T-helper 2 cell treated with Interferon-gamma antibody and Interleukin-4, amounts not matched to agents 100 ng/mL and 5 ng/mL, for 36 hours (primary cell): ENCODE measurements around the gene ZNF300. TPM values are rescaled to one million over a fixed set of nuclear protein-coding genes. Genes with fewer than 3 reads are reported as not detected.
"Not testable (repeated sequence)": the region's sequence is repeated elsewhere in the genome, so short reads cannot be mapped to it uniquely, and the experiment has no call there.

Experiments used
- intact Hi-C: fragments of 100-400 bp; cut with micrococcal nuclease; formaldehyde crosslinking; loops from one replicate; pipeline ENCODE4 v1.15.1; 2023
- total RNA-seq: library from RNA; stranded (reverse); gene quantifications from 2 replicates; pipeline ENCODE4 v1.2.3, GENCODE V29; 2022

The ZNF300 gene
- total RNA-seq, result 0.57 and 0.61 TPM in 2 replicates

GRCh38 chr5:150904479-150905311 lies at the start of gene ZNF300:
TSS of gene ZNF300 (minus strand) at chr5:150904980. CDS start at chr5:150903155, 1,825 bp downstream.
- intact Hi-C loops, result no loop called here

DNA sequence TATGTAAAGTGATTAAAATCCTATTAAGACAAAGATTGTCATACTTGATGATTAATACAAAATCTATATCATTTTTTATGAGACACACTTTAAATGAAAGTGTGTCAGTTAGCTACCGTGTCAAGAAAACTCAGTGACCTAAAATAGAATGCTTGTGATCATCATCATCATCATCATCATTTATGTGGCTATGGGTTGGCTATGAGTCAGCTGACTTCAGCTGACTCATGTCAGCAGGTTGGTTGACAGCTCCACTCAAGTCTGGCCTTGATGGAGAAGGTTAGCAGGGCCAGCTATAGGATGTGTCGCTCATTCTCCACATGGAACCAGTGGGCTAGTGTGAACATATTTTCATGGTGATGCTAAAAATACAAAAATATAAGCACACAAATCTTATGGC lies 43.8 kb upstream of the ZNF300 start:
- intact Hi-C loops, result no loop called here

DNA sequence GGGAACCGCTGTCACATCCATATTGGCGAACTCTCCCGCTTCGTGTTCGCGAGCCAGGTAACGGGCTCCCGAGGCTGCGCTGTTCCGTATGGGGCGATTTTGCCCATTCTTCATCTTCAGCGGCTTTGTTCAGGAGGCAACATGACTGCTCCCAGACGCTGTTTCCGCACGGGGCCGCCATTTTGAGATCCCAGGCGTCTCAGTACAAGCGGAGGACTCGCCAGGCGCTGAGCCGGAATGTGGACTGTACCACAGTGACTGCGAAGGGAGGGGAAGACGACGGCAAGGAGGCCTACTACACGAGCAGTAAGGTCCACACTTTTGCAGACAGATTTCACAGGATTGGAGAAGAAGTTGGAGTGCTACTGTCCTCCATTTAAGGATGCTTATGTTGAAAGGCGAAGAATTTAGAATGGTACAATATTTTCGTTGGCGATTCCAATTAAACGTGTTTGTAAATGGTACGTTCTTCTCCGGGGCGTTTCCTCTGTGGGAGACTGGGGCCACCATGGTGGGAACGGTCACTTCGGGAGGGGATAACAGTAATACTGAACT lies 41.6 kb upstream of the ZNF300 start:
- intact Hi-C loops, result no loop called here

DNA sequence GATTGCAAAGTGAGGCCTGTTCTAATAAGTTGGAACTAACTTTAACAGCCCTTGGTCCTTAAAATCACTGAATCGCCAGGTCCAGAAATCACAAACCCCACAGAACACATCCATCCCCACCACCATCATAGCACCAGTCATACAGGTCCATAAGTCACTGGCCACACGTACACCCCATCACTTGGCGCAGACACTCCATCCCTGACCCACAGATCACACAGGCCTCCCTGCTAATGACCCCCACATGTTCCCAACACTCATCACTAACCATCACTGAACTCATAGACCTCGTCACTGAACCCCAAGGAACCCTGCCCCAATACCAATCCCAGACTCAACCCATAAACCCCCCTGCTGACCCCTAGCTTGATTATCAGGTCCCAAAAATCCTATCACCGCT lies 41.2 kb upstream of the ZNF300 start:
- intact Hi-C loops, result no loop called here

GRCh38 chr5:150945486-150945885 lies 40.7 kb upstream of the ZNF300 start:
- intact Hi-C loops, result no loop called here

- intact Hi-C loops, result no loop called here
Observed at GRCh38 chr5:150931368-150931965, 26.7 kb upstream of the ZNF300 start.

DNA sequence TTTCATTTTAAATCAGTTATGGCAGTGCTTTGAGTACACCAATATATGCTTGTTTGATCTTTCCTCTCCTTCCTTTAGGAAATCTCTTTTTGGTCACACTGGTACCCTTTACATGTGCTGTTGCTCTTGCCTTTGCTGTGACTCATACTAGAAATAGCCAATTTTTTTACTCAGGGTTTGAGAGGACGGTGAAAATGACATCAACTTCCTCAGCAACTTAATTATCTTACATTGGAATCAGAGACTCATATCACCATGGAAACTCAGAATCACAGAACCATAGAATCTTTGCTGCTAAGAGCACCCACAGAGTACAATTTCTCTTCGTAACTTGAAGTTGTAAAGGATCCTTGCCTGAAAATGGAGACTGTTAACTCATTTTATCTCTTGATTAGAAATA lies 13.8 kb upstream of the ZNF300 start:
- intact Hi-C loops, result no loop called here

DNA sequence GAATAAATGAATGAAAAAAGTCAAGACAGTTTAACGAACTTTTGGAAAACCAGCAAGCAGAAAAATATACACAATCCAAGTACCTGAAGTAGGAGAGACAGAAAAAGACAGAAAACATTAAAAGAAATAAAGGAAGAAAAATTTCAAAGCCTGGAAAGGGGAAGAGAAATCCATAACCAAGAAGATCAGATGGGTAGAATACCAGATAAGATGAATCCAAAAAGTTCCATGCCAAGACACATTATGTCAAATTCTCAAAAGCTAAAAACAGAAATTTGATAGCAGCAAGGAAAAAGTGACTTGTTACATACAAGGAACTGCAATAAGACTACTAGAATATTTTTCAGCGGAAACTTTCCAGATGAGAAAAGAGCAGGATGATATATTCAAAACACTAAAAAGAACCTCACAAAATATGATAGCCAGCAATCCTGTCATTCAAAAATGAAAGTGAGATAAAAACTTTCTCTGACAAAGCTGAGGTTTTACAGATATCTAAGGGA lies 7.6 kb upstream of the ZNF300 start:
- intact Hi-C loops, result no loop called here

DNA sequence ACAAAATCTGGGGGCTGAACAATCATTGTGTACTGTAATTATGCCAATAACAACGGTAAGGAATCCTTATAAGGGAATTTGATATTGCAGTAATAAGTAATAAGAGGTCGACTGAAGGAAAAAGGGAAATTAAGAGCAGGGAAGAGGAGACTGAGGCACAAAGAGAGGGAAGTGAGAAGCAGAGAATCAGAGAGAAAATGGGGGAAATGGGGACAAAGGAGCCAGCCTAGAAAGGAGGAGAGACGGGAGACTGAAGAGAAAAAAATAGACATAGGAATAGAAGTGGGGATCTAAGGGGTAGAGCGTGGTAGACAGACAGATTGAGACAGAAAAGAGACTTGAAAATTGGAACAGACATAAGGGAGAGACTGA lies 518 bp upstream of the ZNF300 start:
- intact Hi-C loops, result no loop called here

- intact Hi-C loops, result no loop called here
Observed at GRCh38 chr5:150901446-150901845, 3.3 kb downstream of the ZNF300 start.

- intact Hi-C loops, result no loop called here
Observed at GRCh38 chr5:150895431-150896428, 9.1 kb downstream of the ZNF300 start.

DNA sequence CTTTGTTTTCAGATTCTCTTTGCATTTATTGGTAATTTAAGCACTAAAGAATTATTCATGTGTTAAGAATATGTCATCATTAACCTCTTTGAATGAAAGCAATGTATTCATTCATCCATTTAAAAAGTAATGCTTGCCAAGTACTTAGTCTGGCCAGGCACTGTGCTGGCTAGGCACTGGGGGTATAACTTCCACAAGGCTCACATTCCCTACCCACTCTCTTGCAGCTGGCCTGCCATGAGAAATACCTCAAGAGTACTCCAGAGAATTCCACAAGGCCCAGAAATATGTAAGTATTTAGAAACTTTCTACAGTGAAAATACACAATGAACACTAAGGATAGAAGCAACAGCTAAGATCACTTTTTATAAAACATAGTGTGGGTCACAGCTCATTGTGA lies 25.4 kb downstream of the ZNF300 start:
- intact Hi-C loops, result no loop called here

GRCh38 chr5:150862070-150862469 lies 42.7 kb downstream of the ZNF300 start:
- intact Hi-C loops, result no loop called here

DNA sequence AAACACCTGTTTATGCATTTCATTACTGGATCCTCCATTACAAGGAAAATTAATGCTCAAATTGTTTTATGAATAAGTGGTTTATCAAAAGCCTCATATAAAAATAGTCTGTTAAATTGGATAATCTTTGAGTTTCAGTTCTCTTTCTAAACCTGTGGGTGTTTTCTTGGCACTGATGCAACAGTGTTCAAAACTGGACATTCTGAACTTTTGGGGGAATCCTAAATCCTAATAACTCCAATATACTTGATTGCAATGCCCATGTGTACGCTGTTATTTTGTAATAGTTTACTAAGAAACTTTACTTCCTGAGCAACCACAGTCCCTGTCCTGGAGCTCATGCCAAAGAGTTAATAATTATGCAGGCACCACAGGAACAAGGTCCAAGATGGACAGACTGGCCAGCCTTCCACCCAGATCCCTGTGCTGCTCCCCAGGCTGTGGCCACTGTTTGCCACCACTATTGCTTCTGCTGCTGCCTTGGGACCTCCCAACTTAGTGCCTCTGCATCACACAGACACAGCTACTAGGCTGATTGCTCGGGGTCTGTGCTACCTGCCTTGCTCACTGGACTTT lies 44.4 kb downstream of the ZNF300 start:
- intact Hi-C loops, result no loop called here

DNA sequence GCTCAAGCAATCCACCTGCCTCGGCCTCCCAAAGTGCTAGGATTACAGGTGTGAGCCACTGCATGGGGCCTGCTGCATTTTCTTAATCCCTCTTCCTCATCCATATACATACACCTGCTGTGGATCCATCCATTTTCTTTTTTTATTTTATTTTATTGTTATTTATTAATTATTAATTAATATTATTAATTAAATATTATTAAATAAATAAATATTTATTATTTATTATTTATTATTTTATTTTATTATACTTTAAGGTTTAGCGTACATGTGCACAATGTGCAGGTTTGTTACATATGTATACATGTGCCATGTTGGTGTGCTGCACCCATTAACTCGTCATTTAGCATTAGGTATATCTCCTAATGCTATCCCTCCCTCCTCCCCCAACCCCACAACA lies 48.1 kb downstream of the ZNF300 start:
- intact Hi-C loops, result not testable (repeated sequence)

DNA sequence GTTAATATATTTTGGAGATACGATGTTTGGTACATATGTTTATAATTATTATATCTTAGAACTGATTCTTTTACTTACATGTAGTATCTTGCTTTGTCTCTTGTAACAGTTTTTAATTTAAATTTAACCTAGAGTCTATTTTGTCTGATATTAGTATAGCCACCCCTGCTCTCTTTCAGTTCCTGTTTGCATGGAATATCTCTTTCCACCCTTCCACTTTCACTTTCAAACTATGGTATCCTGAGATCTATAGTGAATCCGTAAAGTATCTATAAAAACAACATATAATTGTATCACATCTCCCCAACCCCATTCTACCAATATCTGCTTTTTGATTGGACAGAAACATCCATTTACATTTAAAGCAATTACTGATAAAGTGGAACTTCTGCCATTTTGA lies 51.2 kb downstream of the ZNF300 start:
- intact Hi-C loops, result no loop called here

- intact Hi-C loops, result no loop called here
Observed at GRCh38 chr5:150851039-150851438, 53.7 kb downstream of the ZNF300 start.

DNA sequence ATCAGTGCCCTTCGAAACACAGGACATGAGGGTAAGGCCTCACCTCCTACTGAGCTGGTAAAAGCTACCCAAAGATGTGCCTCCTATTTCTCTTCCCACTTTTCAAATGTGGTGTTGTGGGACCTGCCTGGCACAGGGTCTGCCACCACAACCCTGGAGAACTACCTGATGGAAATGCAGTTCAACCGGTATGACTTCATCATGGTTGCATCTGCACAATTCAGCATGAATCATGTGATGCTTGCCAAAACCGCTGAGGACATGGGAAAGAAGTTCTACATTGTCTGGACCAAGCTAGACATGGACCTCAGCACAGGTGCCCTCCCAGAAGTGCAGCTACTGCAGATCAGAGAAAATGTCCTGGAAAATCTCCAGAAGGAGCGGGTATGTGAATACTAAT lies 56.5 kb downstream of the ZNF300 start:
- intact Hi-C loops, result loop anchor here (5.0 kb wide), 2 partner anchors 126 to 191 kb away; no protein-coding TSS in a partner anchor

DNA sequence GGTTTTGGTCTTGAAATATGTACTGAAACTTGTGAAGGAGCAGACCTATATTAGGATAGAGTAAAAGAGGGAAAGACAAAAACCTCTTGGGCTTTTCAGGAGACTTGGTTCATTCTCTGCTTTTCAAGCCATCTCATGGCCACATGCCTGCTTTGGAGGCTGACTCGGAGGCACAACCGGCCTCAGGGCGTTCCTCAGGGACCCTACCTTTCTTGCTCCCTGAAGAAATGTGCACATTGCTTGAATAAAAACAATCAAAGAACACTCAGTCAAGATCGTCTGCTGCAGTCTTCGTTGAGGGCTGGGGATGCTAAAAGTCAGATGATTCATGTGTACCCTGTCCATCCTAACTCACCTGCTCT lies 57.5 kb downstream of the ZNF300 start:
- intact Hi-C loops, result loop anchor here (1.0 to 5.0 kb wide), 9 partner anchors 46 to 397 kb away; no protein-coding TSS in a partner anchor

DNA sequence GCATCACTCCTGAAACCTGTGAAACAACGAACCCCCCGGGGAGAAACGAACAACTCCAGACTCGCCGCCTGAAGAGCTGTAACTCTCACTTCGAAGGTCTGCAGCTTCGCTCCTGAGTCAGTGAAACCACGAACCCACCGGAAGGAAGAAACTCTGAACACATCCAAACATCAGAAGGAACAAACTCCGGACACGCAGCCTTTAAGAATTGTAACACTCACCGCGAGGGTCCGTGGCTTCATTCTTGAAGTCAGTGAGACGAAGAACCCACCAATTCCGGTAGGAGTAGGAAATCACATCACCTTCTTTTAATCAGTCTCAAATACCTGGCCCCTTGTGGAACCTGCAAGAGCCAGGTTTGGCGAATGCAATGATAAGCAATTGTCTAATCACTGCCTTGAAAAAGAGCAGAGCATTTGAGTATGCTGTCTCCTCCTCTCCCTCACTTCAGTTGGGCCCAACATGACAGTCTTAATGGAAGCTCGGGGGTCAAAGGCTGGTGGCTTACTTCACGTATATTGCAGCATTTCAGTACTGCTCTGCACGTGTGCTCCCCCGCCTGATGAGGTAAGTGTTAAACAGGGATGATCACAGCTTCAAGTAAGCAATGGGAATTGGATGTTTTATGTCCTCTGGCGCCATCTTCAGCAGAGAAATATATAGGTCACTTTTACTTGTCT lies 58.0 kb downstream of the ZNF300 start:
- intact Hi-C loops, result loop anchor here (1.0 to 5.0 kb wide), 9 partner anchors 45 to 396 kb away; no protein-coding TSS in a partner anchor
